Kidney (tissue), 14 donors: ENCODE measurements around the gene PLEKHG1. TPM values are rescaled to one million over a fixed set of nuclear protein-coding genes. Genes with fewer than 3 reads are reported as not detected.

Experiments
- DNase-seq, 5 donors: peaks; one replicate each; pipeline ENCODE4 v3.0.0-alpha.2; 2013 to 2020
- FAIRE-seq: peaks from 2 replicates; lab custom pipeline; 2012; peaks lifted over from hg19 to GRCh38; lab: Jason Lieb, UNC
- H3K27ac ChIP-seq, 2 donors: one replicate each; pipeline ENCODE4 v1.7.0; 2013; ENCODE audit warnings: low read depth in 2 of 2, low read length in 2 of 2, inconsistent platforms in 1 of 2
- H3K27me3 ChIP-seq: one replicate; pipeline ENCODE4 v1.7.1; 2013; ENCODE audit warnings: low read length, inconsistent platforms; ENCODE audit not compliant: control insufficient read depth, insufficient read depth
- H3K36me3 ChIP-seq, 3 donors: one replicate each; pipeline versions ENCODE4 v1.7.0 to v1.7.1; 2013; ENCODE audit warnings: low read length in 3 of 3, control low read depth in 1 of 3, inconsistent platforms in 1 of 3; ENCODE audit not compliant: insufficient read depth in 3 of 3, control insufficient read depth in 2 of 3
- H3K4me1 ChIP-seq, 3 donors: one replicate each; pipeline versions ENCODE4 v1.7.0 to v1.7.1; 2013; ENCODE audit warnings: low read length in 3 of 3, inconsistent platforms in 1 of 3, low read depth in 1 of 3; ENCODE audit not compliant: control insufficient read depth in 2 of 3, insufficient read depth in 2 of 3
- H3K4me3 ChIP-seq, 3 donors: one replicate each; pipeline versions ENCODE4 v1.7.0 to v1.8.1; 2013; ENCODE audit warnings: low read length in 3 of 3, control low read depth in 1 of 3, inconsistent platforms in 1 of 3
- H3K9ac ChIP-seq, 3 donors: one replicate each; pipeline versions ENCODE4 v1.7.0 to v1.7.1; 2013; ENCODE audit warnings: low read length in 3 of 3, control low read depth in 1 of 3, inconsistent platforms in 1 of 3
- H3K9me3 ChIP-seq, 3 donors: one replicate each; pipeline versions ENCODE4 v1.7.0 to v1.7.1; 2013; ENCODE audit warnings: low read length in 3 of 3, control low read depth in 1 of 3, inconsistent platforms in 1 of 3; ENCODE audit not compliant: control insufficient read depth in 2 of 3, insufficient read depth in 1 of 3
- CTCF ChIP-seq: IDR thresholded peaks from 3 replicates; pipeline ENCODE4 v1.5.1; 2012; ENCODE audit warnings: mild to moderate bottlenecking, moderate library complexity, borderline replicate concordance; ENCODE audit not compliant: insufficient read depth; ENCODE audit errors: extremely low read depth
- intact Hi-C: fragments of 100-400 bp; cut with DNase I; formaldehyde crosslinking; loops from one replicate; pipeline ENCODE4 v1.11.1; 2022
- polyA plus RNA-seq: library from polyadenylated mRNA; stranded (reverse); fragments of 350-450 nt; fragmentation: Illumina TruSeq; extraction: RNeasy Lipid Tissue Mini Kit (QIAGEN cat#74804); gene quantifications from one replicate; pipeline ENCODE4 v1.2.3, GENCODE V29; 2014; ENCODE audit warnings: low read depth, low replicate concordance; ENCODE audit not compliant: insufficient read depth
- total RNA-seq: library from RNA; stranded (reverse); fragmentation: NEBNext Ultra II Directional; extraction: Animal tissue kit (Norgen Biotek cat#: 25700); gene quantifications from one replicate; pipeline ENCODE4 v1.2.1, GENCODE V29; 2021
- donor health status: control.
- donor health status: control.
- donor health status: control.
- donor health status: control.
- donor health status: control.
- donor health status: DM: yes; HTN: yes; CAD: no.
- donor health status: Normal renal cell carcinoma (clear cell type).

PLEKHG1 gene
- total and polyA plus RNA-seq, 2 donors from 2014 or later: 2.8 to 58.7 TPM

GRCh38 chr6:150566486-150566885, 33.2 kb upstream of the PLEKHG1 start:
- intact Hi-C loops: no loop called here
- H3K27me3 ChIP-seq: no peaks in the 10 kb centered on the region
- H3K9me3 ChIP-seq: peaks cover 0 to 5% (median 0%) of the 10 kb centered on the region in 3 donors
- DNase-seq: no peak
- no peaks in the 10 kb centered on the region for H3K36me3 ChIP-seq
- H3K4me1 ChIP-seq: no peaks in the 10 kb centered on the region
- TF ChIP-seq CTCF: no peak
- no peak overlapping the region for H3K9ac ChIP-seq
- no peak overlapping the region for H3K4me3 ChIP-seq
- FAIRE-seq: no peak
- no peak overlapping the region for H3K27ac ChIP-seq

- no peaks in the 10 kb centered on the region for H3K27me3 ChIP-seq
- TF ChIP-seq CTCF: no peak
- peak in 2 of 5 donors; percentile 58 to 73 for DNase-seq
- no peak overlapping the region for H3K4me3 ChIP-seq
- H3K36me3 ChIP-seq: no peaks in the 10 kb centered on the region
- H3K9me3 ChIP-seq: peaks cover 0 to 5% (median 0%) of the 10 kb centered on the region in 3 donors
- no peak overlapping the region for H3K27ac ChIP-seq
- FAIRE-seq: no peak
- intact Hi-C loops: no loop called here
- H3K4me1 ChIP-seq: no peaks in the 10 kb centered on the region
- H3K9ac ChIP-seq: no peak overlapping the region
Observed at GRCh38 chr6:150567380-150567779, 32.3 kb upstream of the PLEKHG1 start.

GRCh38 chr6:150567823-150568383, 31.8 kb upstream of the PLEKHG1 start:
- Histone ChIP-seq H3K27ac (no peak overlapping the region), H3K4me3 (no peak overlapping the region), H3K27me3 (no peaks in the 10 kb centered on the region), H3K36me3 (no peaks in the 10 kb centered on the region), H3K4me1 (peaks cover 0 to 4% (median under 1%) of the 10 kb centered on the region in 3 donors), H3K9me3 (peaks cover 0 to 5% (median 0%) of the 10 kb centered on the region in 3 donors), H3K9ac (no peak overlapping the region)
- TF ChIP-seq CTCF: no peak
- intact Hi-C loops: no loop called here
- DNase-seq (no peak), FAIRE-seq (no peak)

GRCh38 chr6:150568560-150568959, 31.1 kb upstream of the PLEKHG1 start:
- Histone ChIP-seq H3K4me3 (no peak overlapping the region), H3K4me1 (peaks cover 0 to 7% (median 5%) of the 10 kb centered on the region in 3 donors), H3K9ac (no peak overlapping the region), H3K27ac (no peak overlapping the region), H3K9me3 (peaks cover 0 to 5% (median 0%) of the 10 kb centered on the region in 3 donors), H3K36me3 (no peaks in the 10 kb centered on the region), H3K27me3 (no peaks in the 10 kb centered on the region)
- no peak for FAIRE-seq
- DNase-seq: no peak
- intact Hi-C loops: no loop called here
- TF ChIP-seq CTCF: no peak
